Measurements from ENCODE around the gene ARHGAP44. TPM values are rescaled to one million over a fixed set of nuclear protein-coding genes. Genes with fewer than 3 reads are reported as not detected.

ARHGAP44 gene
- total and polyA plus RNA-seq, 2 of the 8 experiments (the other 6 are each of a cell fraction or from before 2014, with no cell fraction given) = 6.2 to 22.2 TPM

- Histone ChIP-seq H3K79me2 (ENCODE audit: control insufficient read depth in 1 of 2, insufficient read depth in 2 of 2, low read length in 2 of 2) (no peaks in the 10 kb centered on the region), H2BK15ac (ENCODE audit: low read length) (no peak overlapping the region), H4K20me1 (replicated peaks in 1 of 2; ENCODE audit: control insufficient read depth in 1 of 2, insufficient read depth in 2 of 2, low read length in 2 of 2) (peaks cover 1 to 11% of the 10 kb centered on the region in 2 experiments), H3K9me3 (ENCODE audit: insufficient read depth in 2 of 2, low read depth in 1 of 2, low read length in 1 of 2) (no peaks in the 10 kb centered on the region), H4K91ac (replicated peaks; ENCODE audit: insufficient read length, low read length) (no peak overlapping the region), H2AK5ac (ENCODE audit: low read depth, low read length) (no peak overlapping the region), H2AFZ (ENCODE audit: low read length) (no peak overlapping the region), H2BK120ac (replicated peaks; ENCODE audit: low read depth, low read length) (no peak overlapping the region), H3K4me2 (ENCODE audit: insufficient read depth in 1 of 2, low read depth in 2 of 2, low read length in 2 of 2) (no peak overlapping the region), H3K4me1 (replicated peaks in 1 of 4; ENCODE audit: control insufficient read depth in 3 of 4, insufficient read depth in 4 of 4, low read length in 3 of 4) (no peaks in the 10 kb centered on the region), H4K5ac (ENCODE audit: insufficient read length, low read depth, low read length) (no peak overlapping the region), H3K4me3 (ENCODE audit: extremely low read depth in 1 of 4, insufficient read depth in 2 of 4, low read depth in 3 of 4, low read length in 4 of 4) (no peak overlapping the region), H3K23ac (ENCODE audit: insufficient read length) (no peak overlapping the region), H3K56ac (replicated peaks; ENCODE audit: insufficient read length, low read depth, low read length) (no peak overlapping the region), H3K36me3 (ENCODE audit: control insufficient read depth in 2 of 4, insufficient read depth in 4 of 4, low read length in 3 of 4) (peaks cover 44 to 71% (median 59%) of the 10 kb centered on the region in 4 experiments), H3K18ac (ENCODE audit: extremely low read depth, low read length) (no peak overlapping the region), H3K4ac (replicated peaks; ENCODE audit: insufficient read length, low read depth, low read length) (no peak overlapping the region), H3K9ac (replicated peaks in 1 of 4; ENCODE audit: extremely low read depth in 1 of 4, low read depth in 3 of 4, low read length in 3 of 4) (no peak overlapping the region), H2BK20ac (ENCODE audit: low read length) (no peak overlapping the region), H3K14ac (ENCODE audit: insufficient read length) (no peak overlapping the region), H2BK5ac (ENCODE audit: low read depth, low read length) (no peak overlapping the region), H4K8ac (ENCODE audit: extremely low read depth, insufficient read depth, low read length) (no peak overlapping the region), H2BK12ac (ENCODE audit: low read depth, low read length) (no peak overlapping the region), H3K79me1 (ENCODE audit: low read depth, low read length) (no peaks in the 10 kb centered on the region), H3K27me3 (replicated peaks in 1 of 4; ENCODE audit: control insufficient read depth in 3 of 4, extremely low read depth in 1 of 4, insufficient read depth in 3 of 4, low read length in 3 of 4) (no peaks in the 10 kb centered on the region), H3K23me2 (ENCODE audit: low read depth, low read length) (no peaks in the 10 kb centered on the region), H3K27ac (ENCODE audit: low read depth, low read length) (no peak overlapping the region; the same call in 1 of the 2 replicates)
- CTCF ChIA-PET (ENCODE audit: partially characterized antibody) = interaction anchor here (1.0 to 2.7 kb wide), 8 partner anchors 11 to 457 kb away, joined by 3 to 18 read pairs (median 4); partner anchors contain the start of gene ELAC2
- POLR2A ChIA-PET (ENCODE audit: partially characterized antibody) = interaction anchor here (1.2 to 3.9 kb wide), 5 partner anchors 8 to 18 kb away, joined by 4 to 13 read pairs (median 4); no protein-coding TSS in a partner anchor
- 95% methylated on average over 6 of the region's 6 CpGs; no CpG with 5 or more reads in 1 of the 2 experiments for WGBS, 2 experiments (ENCODE audit: extremely low coverage in 1 of 2, insufficient coverage in 1 of 2, insufficient read length in 1 of 2, insufficient replicate concordance in 2 of 2, low coverage in 1 of 2, low lambda C conversion rate in 2 of 2, missing lambda C conversion rate in 1 of 2)
- FAIRE-seq = no peak
- no peak for DNase-seq (ENCODE audit: low read depth in 1 of 2, low spot score in 2 of 2)
- TF ChIP-seq E2F6 (IDR thresholded peaks at IDR 0.05) (no peak), SP1 (IDR thresholded peaks at IDR 0.05; ENCODE audit: low read depth, low read length) (no peak), PHF8 (conservative IDR thresholded peaks at IDR 0.05; ENCODE audit: low read depth, low read length) (no peak), SAP30 (IDR thresholded peaks at IDR 0.05; ENCODE audit: insufficient read depth, insufficient replicate concordance, low read length) (no peak), TAF1 (IDR thresholded peaks at IDR 0.05; ENCODE audit: low read depth, low read length) (no peak), TCF12 (IDR thresholded peaks at IDR 0.05; ENCODE audit: low read depth, low read length) (no peak), ATF2 (IDR thresholded peaks at IDR 0.05; ENCODE audit: low read length) (no peak), RXRA (IDR thresholded peaks at IDR 0.05; ENCODE audit: insufficient read depth, low read depth, low read length) (no peak), JUND (IDR thresholded peaks at IDR 0.05; ENCODE audit: low read length) (no peak), NRF1 (IDR thresholded peaks at IDR 0.05; ENCODE audit: low read depth, low read length) (no peak), TAF7 (optimal IDR thresholded peaks at IDR 0.05; ENCODE audit: borderline replicate concordance, low read depth, low read length) (no peak), BRCA1 (IDR thresholded peaks at IDR 0.05; ENCODE audit: low read depth, low read length) (no peak)
Measured at GRCh38 chr17:13003927-13004326, 214.6 kb downstream of the ARHGAP44 start.

All from H1 (cell line).